Epithelial cell of esophagus (primary cell): ENCODE measurements around the gene NR6A1.

Source experiments
- DNase-seq: peaks from one replicate; pipeline ENCODE4 v3.0.0; 2010; ENCODE audit warnings: low read depth
- H3K4me3 ChIP-seq: 2 replicates; pipeline ENCODE4 v1.5.1; 2011; ENCODE audit warnings: mild to moderate bottlenecking, low read length, control low read depth
- CTCF ChIP-seq: IDR thresholded peaks from 2 replicates; pipeline ENCODE4 v1.5.1; 2011; ENCODE audit warnings: low read depth, mild to moderate bottlenecking, low read length, control low read depth, inconsistent platforms; ENCODE audit not compliant: insufficient read depth; ENCODE audit errors: missing control alignments

Gene NR6A1

GRCh38 chr9:124759327-124759726 is 11.8 kb downstream of the NR6A1 start:
- DNase-seq, result no peak
- no peak overlapping the region for H3K4me3 ChIP-seq
- TF ChIP-seq CTCF, result no peak

- H3K4me3 ChIP-seq, result no peak overlapping the region
- TF ChIP-seq CTCF, result no peak
- no peak for DNase-seq
These were observed 12.4 kb downstream of the NR6A1 start for GRCh38 chr9:124758691-124759090.

- no peak overlapping the region for H3K4me3 ChIP-seq
These were observed 13.1 kb downstream of the NR6A1 start for GRCh38 chr9:124758061-124758460.

GRCh38 chr9:124757616-124758015 is 13.5 kb downstream of the NR6A1 start:
- TF ChIP-seq CTCF, result no peak
- no peak overlapping the region for H3K4me3 ChIP-seq
- no peak for DNase-seq

More at GRCh38 chr9:124758061-124758460, 13.1 kb downstream of the NR6A1 start:
- TF ChIP-seq CTCF, result no peak
- DNase-seq, result no peak

- no peak for DNase-seq
- H3K4me3 ChIP-seq, result no peak overlapping the region
These were observed 15.1 kb downstream of the NR6A1 start for GRCh38 chr9:124756011-124756410.

GRCh38 chr9:124755061-124755460 is 16.1 kb downstream of the NR6A1 start:
- H3K4me3 ChIP-seq, result no peak overlapping the region
- no peak for TF ChIP-seq CTCF
- DNase-seq, result no peak

More at GRCh38 chr9:124756011-124756410, 15.1 kb downstream of the NR6A1 start:
- TF ChIP-seq CTCF, result no peak

GRCh38 chr9:124754289-124754688 is 16.8 kb downstream of the NR6A1 start:
- peak; percentile 43 for DNase-seq
- peak; percentile 67 for TF ChIP-seq CTCF

More at GRCh38 chr9:124754289-124754688, 16.8 kb downstream of the NR6A1 start:
- no peak overlapping the region for H3K4me3 ChIP-seq
